ENCODE results near the gene RAB7A. TPM values are rescaled to one million over a fixed set of nuclear protein-coding genes. Genes with fewer than 3 reads are reported as not detected.

RAB7A gene
- total RNA-seq = 64.7 and 93.7 TPM in 2 replicates

GRCh38 chr3:128726023-128727016, at the start of gene RAB7A:
TSS of gene RAB7A (plus strand) at chr3:128726183. CDS start at chr3:128795368, 69,185 bp downstream.

Other genes with a start within 250 kb of the RAB7A start
- not detected in 2 replicates for gene GATA2, start 233.0 kb upstream of the RAB7A start, total RNA-seq
- 219 and 256 TPM in 2 replicates for gene RPN1, start 75.4 kb upstream of the RAB7A start, total RNA-seq
- 27.6 and 37.7 TPM in 2 replicates for gene ACAD9, start 153.4 kb downstream of the RAB7A start, total RNA-seq

Measured in airway epithelial cell (primary cell).